SK-N-SH (cell line): ENCODE results near the gene MAST2.

ENCODE experiments used
- GATA2 ChIP-seq: sonication (generic); formaldehyde crosslinking; IDR thresholded peaks from 2 replicates; pipeline ENCODE4 v1.5.0; 2020; ENCODE audit warnings: mild to moderate bottlenecking, missing genetic modification reagents
- POLR2AphosphoS5 ChIP-seq: IDR thresholded peaks from 2 replicates; pipeline ENCODE4 v1.6.1; 2012; ENCODE audit warnings: low read depth, low read length
- SIN3A ChIP-seq: IDR thresholded peaks from 2 replicates; pipeline ENCODE4 v1.6.1; 2012; ENCODE audit warnings: low read depth, mild to moderate bottlenecking, low read length, moderate library complexity, borderline replicate concordance
- TAF1 ChIP-seq: IDR thresholded peaks from 2 replicates; pipeline ENCODE4 v1.6.1; 2012; ENCODE audit warnings: low read depth, mild to moderate bottlenecking, low read length, moderate library complexity, borderline replicate concordance
- TCF12 ChIP-seq: IDR thresholded peaks from 2 replicates; pipeline ENCODE4 v1.4.0; 2012
- TF ChIP-seq, protein P1 (sequence below): fragments of 200-600 bp; sonication (generic); IDR thresholded peaks from 2 replicates; pipeline ENCODE4 v1.6.1; 2017; ENCODE audit warnings: antibody characterized with exemption, mild to moderate bottlenecking, moderate library complexity
- TF ChIP-seq, protein P2 (sequence below): IDR thresholded peaks from 2 replicates; pipeline ENCODE4; 2012

GRCh38 chr1:45862008-45862407 is 58.6 kb downstream of the MAST2 start:
- TF ChIP-seq SIN3A (no peak), POLR2AphosphoS5 (no peak), TCF12 (no peak), GATA2 (no peak), TAF1 (no peak)
- TF ChIP-seq, protein P1, sequence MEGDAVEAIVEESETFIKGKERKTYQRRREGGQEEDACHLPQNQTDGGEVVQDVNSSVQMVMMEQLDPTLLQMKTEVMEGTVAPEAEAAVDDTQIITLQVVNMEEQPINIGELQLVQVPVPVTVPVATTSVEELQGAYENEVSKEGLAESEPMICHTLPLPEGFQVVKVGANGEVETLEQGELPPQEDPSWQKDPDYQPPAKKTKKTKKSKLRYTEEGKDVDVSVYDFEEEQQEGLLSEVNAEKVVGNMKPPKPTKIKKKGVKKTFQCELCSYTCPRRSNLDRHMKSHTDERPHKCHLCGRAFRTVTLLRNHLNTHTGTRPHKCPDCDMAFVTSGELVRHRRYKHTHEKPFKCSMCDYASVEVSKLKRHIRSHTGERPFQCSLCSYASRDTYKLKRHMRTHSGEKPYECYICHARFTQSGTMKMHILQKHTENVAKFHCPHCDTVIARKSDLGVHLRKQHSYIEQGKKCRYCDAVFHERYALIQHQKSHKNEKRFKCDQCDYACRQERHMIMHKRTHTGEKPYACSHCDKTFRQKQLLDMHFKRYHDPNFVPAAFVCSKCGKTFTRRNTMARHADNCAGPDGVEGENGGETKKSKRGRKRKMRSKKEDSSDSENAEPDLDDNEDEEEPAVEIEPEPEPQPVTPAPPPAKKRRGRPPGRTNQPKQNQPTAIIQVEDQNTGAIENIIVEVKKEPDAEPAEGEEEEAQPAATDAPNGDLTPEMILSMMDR = no peak
- TF ChIP-seq, protein P2, sequence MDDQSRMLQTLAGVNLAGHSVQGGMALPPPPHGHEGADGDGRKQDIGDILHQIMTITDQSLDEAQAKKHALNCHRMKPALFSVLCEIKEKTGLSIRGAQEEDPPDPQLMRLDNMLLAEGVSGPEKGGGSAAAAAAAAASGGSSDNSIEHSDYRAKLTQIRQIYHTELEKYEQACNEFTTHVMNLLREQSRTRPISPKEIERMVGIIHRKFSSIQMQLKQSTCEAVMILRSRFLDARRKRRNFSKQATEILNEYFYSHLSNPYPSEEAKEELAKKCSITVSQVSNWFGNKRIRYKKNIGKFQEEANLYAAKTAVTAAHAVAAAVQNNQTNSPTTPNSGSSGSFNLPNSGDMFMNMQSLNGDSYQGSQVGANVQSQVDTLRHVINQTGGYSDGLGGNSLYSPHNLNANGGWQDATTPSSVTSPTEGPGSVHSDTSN = no peak
